ENCODE results near the gene LONRF2. TPM values are rescaled to one million over a fixed set of nuclear protein-coding genes. Genes with fewer than 3 reads are reported as not detected.

LONRF2 gene
- total RNA-seq, 5 donors from 2014 or later (not counting 1 experiment from before 2014, with no cell fraction given) = 0.19 to 0.30 (median 0.29) TPM; not detected in 1

- Histone ChIP-seq H3K27me3 (replicated peaks in 1 of 2; ENCODE audit: control insufficient read depth in 2 of 2, extremely low read depth in 1 of 2, insufficient read depth in 2 of 2, low read length in 1 of 2) (no peaks in the 10 kb centered on the region), H3K4me1 (ENCODE audit: control insufficient read depth in 1 of 2, extremely low read depth in 1 of 2, insufficient read depth in 2 of 2, low read length in 2 of 2) (no peaks in the 10 kb centered on the region), H3K27ac (ENCODE audit: low read length) (no peak overlapping the region), H3K9me3 (no peaks in the 10 kb centered on the region), H3K36me3 (ENCODE audit: control insufficient read depth in 2 of 2, extremely low read depth in 1 of 2, insufficient read depth in 1 of 2, low read length in 1 of 2) (no peaks in the 10 kb centered on the region), H3K4me3 (ENCODE audit: control insufficient read depth in 1 of 2, extremely low read depth in 1 of 2, low read length in 1 of 2) (no peak overlapping the region)
- no peak for ATAC-seq (replicated peaks in 1 of 4)
- H3K27ac Mint-ChIP-seq = no peak overlapping the region
- H3K4me3 Mint-ChIP-seq = no peak overlapping the region
- H3K27me3 Mint-ChIP-seq = peaks cover 2 to 8% of the 10 kb centered on the region in 2 donors
- no peaks in the 10 kb centered on the region for H3K4me1 Mint-ChIP-seq
- H3K36me3 Mint-ChIP-seq = no peaks in the 10 kb centered on the region
- CTCF ChIA-PET = no interaction called here
- H3K9me3 Mint-ChIP-seq = no peaks in the 10 kb centered on the region
- POLR2A ChIA-PET = no interaction called here
- no peak for DNase-seq
- WGBS (ENCODE audit: insufficient coverage) = 97% methylated on average over 4 of the region's 9 CpGs
Measured at GRCh38 chr2:100293341-100294161, 28.8 kb downstream of the LONRF2 start.

GRCh38 chr2:100292022-100292580 is 30.2 kb downstream of the LONRF2 start:
- POLR2A ChIA-PET = no interaction called here
- no peaks in the 10 kb centered on the region for H3K9me3 Mint-ChIP-seq
- Histone ChIP-seq H3K36me3 (ENCODE audit: control insufficient read depth in 2 of 2, extremely low read depth in 1 of 2, insufficient read depth in 1 of 2, low read length in 1 of 2) (no peaks in the 10 kb centered on the region), H3K27ac (ENCODE audit: low read length) (peak overlapping the region; percentile 62), H3K27me3 (replicated peaks in 1 of 2; ENCODE audit: control insufficient read depth in 2 of 2, extremely low read depth in 1 of 2, insufficient read depth in 2 of 2, low read length in 1 of 2) (no peaks in the 10 kb centered on the region), H3K9me3 (no peaks in the 10 kb centered on the region), H3K4me3 (ENCODE audit: control insufficient read depth in 1 of 2, extremely low read depth in 1 of 2, low read length in 1 of 2) (no peak overlapping the region), H3K4me1 (ENCODE audit: control insufficient read depth in 1 of 2, extremely low read depth in 1 of 2, insufficient read depth in 2 of 2, low read length in 2 of 2) (no peaks in the 10 kb centered on the region)
- DNase-seq (peak in 1 of 35 experiments; percentile 24), ATAC-seq (replicated peaks in 1 of 4) (peak; percentile 26 to 59 (median 43))
- no peaks in the 10 kb centered on the region for H3K36me3 Mint-ChIP-seq
- WGBS (ENCODE audit: insufficient coverage) = 13% methylated on average over 1 of the region's 4 CpGs
- peaks cover 3 to 5% of the 10 kb centered on the region in 2 donors for H3K27me3 Mint-ChIP-seq
- H3K4me3 Mint-ChIP-seq = no peak overlapping the region
- H3K4me1 Mint-ChIP-seq = no peaks in the 10 kb centered on the region
- CTCF ChIA-PET = interaction anchor here (1.0 to 1.1 kb wide), 2 partner anchors 31 to 89 kb away, joined by 3 read pairs; no protein-coding TSS in a partner anchor
- H3K27ac Mint-ChIP-seq = no peak overlapping the region

- Mint-ChIP-seq H3K36me3 (no peaks in the 10 kb centered on the region), H3K27me3 (peaks cover 3 to 5% of the 10 kb centered on the region in 2 donors), H3K4me3 (no peak overlapping the region), H3K27ac (no peak overlapping the region), H3K9me3 (no peaks in the 10 kb centered on the region), H3K4me1 (no peaks in the 10 kb centered on the region)
- Histone ChIP-seq H3K4me3 (ENCODE audit: control insufficient read depth in 1 of 2, extremely low read depth in 1 of 2, low read length in 1 of 2) (no peak overlapping the region), H3K36me3 (ENCODE audit: control insufficient read depth in 2 of 2, extremely low read depth in 1 of 2, insufficient read depth in 1 of 2, low read length in 1 of 2) (no peaks in the 10 kb centered on the region), H3K27me3 (replicated peaks in 1 of 2; ENCODE audit: control insufficient read depth in 2 of 2, extremely low read depth in 1 of 2, insufficient read depth in 2 of 2, low read length in 1 of 2) (no peaks in the 10 kb centered on the region), H3K27ac (ENCODE audit: low read length) (peak overlapping the region; percentile 62), H3K9me3 (no peaks in the 10 kb centered on the region), H3K4me1 (ENCODE audit: control insufficient read depth in 1 of 2, extremely low read depth in 1 of 2, insufficient read depth in 2 of 2, low read length in 2 of 2) (no peaks in the 10 kb centered on the region)
- 49% methylated on average over 12 of the region's 13 CpGs for WGBS (ENCODE audit: insufficient coverage)
- POLR2A ChIA-PET = no interaction called here
- ATAC-seq (replicated peaks in 1 of 4) = peak; percentile 78 to 90 (median 81)
- CTCF ChIA-PET = interaction anchor here (0.6 to 1.2 kb wide), 4 partner anchors 26 to 90 kb away, joined by 3 read pairs; no protein-coding TSS in a partner anchor
- peak in 28 of 35 experiments; percentile 9 to 62 (median 28) for DNase-seq
Measured at GRCh38 chr2:100291152-100291970, 30.9 kb downstream of the LONRF2 start.

- no peaks in the 10 kb centered on the region for H3K36me3 ChIP-seq (ENCODE audit: control insufficient read depth in 2 of 2, extremely low read depth in 1 of 2, insufficient read depth in 1 of 2, low read length in 1 of 2)
- Mint-ChIP-seq H3K9me3 (no peaks in the 10 kb centered on the region), H3K27me3 (peaks cover 3 to 5% of the 10 kb centered on the region in 2 donors), H3K27ac (no peak overlapping the region), H3K36me3 (no peaks in the 10 kb centered on the region), H3K4me3 (no peak overlapping the region), H3K4me1 (no peaks in the 10 kb centered on the region)
- ChIA-PET POLR2A (no interaction called here), CTCF (interaction anchor here in 1 of 2 donors (0.6 to 1.2 kb wide), 2 partner anchors 26 to 28 kb away, joined by 3 read pairs; no protein-coding TSS in a partner anchor)
- H3K27ac ChIP-seq (ENCODE audit: low read length) = peak overlapping the region; percentile 62
- H3K9me3 ChIP-seq = no peaks in the 10 kb centered on the region
- no peaks in the 10 kb centered on the region for H3K27me3 ChIP-seq (replicated peaks in 1 of 2; ENCODE audit: control insufficient read depth in 2 of 2, extremely low read depth in 1 of 2, insufficient read depth in 2 of 2, low read length in 1 of 2)
- DNase-seq = no peak
- H3K4me1 ChIP-seq (ENCODE audit: control insufficient read depth in 1 of 2, extremely low read depth in 1 of 2, insufficient read depth in 2 of 2, low read length in 2 of 2) = no peaks in the 10 kb centered on the region
- H3K4me3 ChIP-seq (ENCODE audit: control insufficient read depth in 1 of 2, extremely low read depth in 1 of 2, low read length in 1 of 2) = no peak overlapping the region
- 55% methylated on average over 4 of the region's 7 CpGs for WGBS (ENCODE audit: insufficient coverage)
- ATAC-seq (replicated peaks in 1 of 4) = no peak
Measured at GRCh38 chr2:100290718-100291151, 31.6 kb downstream of the LONRF2 start.

GRCh38 chr2:100289020-100289419 is 33.3 kb downstream of the LONRF2 start:
- Mint-ChIP-seq H3K27ac (no peak overlapping the region), H3K4me3 (no peak overlapping the region), H3K27me3 (peaks cover 3 to 10% of the 10 kb centered on the region in 2 donors), H3K36me3 (no peaks in the 10 kb centered on the region), H3K4me1 (no peaks in the 10 kb centered on the region), H3K9me3 (no peaks in the 10 kb centered on the region)
- Histone ChIP-seq H3K27me3 (replicated peaks in 1 of 2; ENCODE audit: control insufficient read depth in 2 of 2, extremely low read depth in 1 of 2, insufficient read depth in 2 of 2, low read length in 1 of 2) (no peaks in the 10 kb centered on the region), H3K27ac (ENCODE audit: low read length) (no peak overlapping the region), H3K4me1 (ENCODE audit: control insufficient read depth in 1 of 2, extremely low read depth in 1 of 2, insufficient read depth in 2 of 2, low read length in 2 of 2) (no peaks in the 10 kb centered on the region), H3K9me3 (no peaks in the 10 kb centered on the region), H3K4me3 (ENCODE audit: control insufficient read depth in 1 of 2, extremely low read depth in 1 of 2, low read length in 1 of 2) (no peak overlapping the region), H3K36me3 (ENCODE audit: control insufficient read depth in 2 of 2, extremely low read depth in 1 of 2, insufficient read depth in 1 of 2, low read length in 1 of 2) (no peaks in the 10 kb centered on the region)
- WGBS (ENCODE audit: insufficient coverage) = 49% methylated on average over 5 of the region's 6 CpGs
- CTCF ChIA-PET = interaction anchor here in 1 of 2 donors (0.7 kb wide), 1 partner anchor 14 kb away, joined by 9 read pairs; no protein-coding TSS in a partner anchor
- ATAC-seq (replicated peaks in 1 of 4) = peak in 2 of 4 experiments; percentile 41 to 54
- POLR2A ChIA-PET = no interaction called here
- no peak for DNase-seq

GRCh38 chr2:100286318-100286717 is 36.0 kb downstream of the LONRF2 start:
- Histone ChIP-seq H3K4me1 (ENCODE audit: control insufficient read depth in 1 of 2, extremely low read depth in 1 of 2, insufficient read depth in 2 of 2, low read length in 2 of 2) (no peaks in the 10 kb centered on the region), H3K27me3 (replicated peaks in 1 of 2; ENCODE audit: control insufficient read depth in 2 of 2, extremely low read depth in 1 of 2, insufficient read depth in 2 of 2, low read length in 1 of 2) (no peaks in the 10 kb centered on the region), H3K9me3 (no peaks in the 10 kb centered on the region), H3K36me3 (ENCODE audit: control insufficient read depth in 2 of 2, extremely low read depth in 1 of 2, insufficient read depth in 1 of 2, low read length in 1 of 2) (no peaks in the 10 kb centered on the region), H3K4me3 (ENCODE audit: control insufficient read depth in 1 of 2, extremely low read depth in 1 of 2, low read length in 1 of 2) (no peak overlapping the region), H3K27ac (ENCODE audit: low read length) (no peak overlapping the region)
- H3K9me3 Mint-ChIP-seq = no peaks in the 10 kb centered on the region
- DNase-seq = no peak
- no peak overlapping the region for H3K27ac Mint-ChIP-seq
- no peaks in the 10 kb centered on the region for H3K4me1 Mint-ChIP-seq
- no peak overlapping the region for H3K4me3 Mint-ChIP-seq
- no peaks in the 10 kb centered on the region for H3K36me3 Mint-ChIP-seq
- H3K27me3 Mint-ChIP-seq = peaks cover 6 to 11% of the 10 kb centered on the region in 2 donors
- ATAC-seq (replicated peaks in 1 of 4) = no peak
- no CpG with 5 or more reads among the region's 3 CpGs for WGBS (ENCODE audit: insufficient coverage)
- ChIA-PET POLR2A (no interaction called here), CTCF (no interaction called here)
